Stomach (tissue), 9 donors: ENCODE data around the gene NEXMIF. TPM values are rescaled to one million over a fixed set of nuclear protein-coding genes. Genes with fewer than 3 reads are reported as not detected.

Source experiments
- DNase-seq, 2 donors: peaks; one replicate each; pipeline versions ENCODE4 v3.0.0 to v3.0.0-alpha.2; 2013 to 2019
- H3K27ac ChIP-seq, 5 donors: fragments of 200-600 bp in 4 of 5; sonication (generic) in 4 of 5; one replicate each; pipeline ENCODE4 v1.5.1; 2013 to 2019; ENCODE audit warnings: mild to moderate bottlenecking in 1 of 5, moderate library complexity in 1 of 5
- H3K27me3 ChIP-seq, 3 donors: fragments of 200-600 bp; sonication (generic); one replicate each; pipeline ENCODE4 v1.5.1; 2017 to 2019; ENCODE audit warnings: mixed run types in 1 of 3
- H3K36me3 ChIP-seq, 4 donors: fragments of 200-600 bp; sonication (generic); 1 replicate in 3 of 4; 2 replicates in 1 of 4; pipeline ENCODE4 v1.5.1; 2016 to 2019
- H3K4me1 ChIP-seq, 4 donors: fragments of 200-600 bp; sonication (generic); one replicate each; pipeline ENCODE4 v1.5.1; 2016 to 2019
- H3K4me3 ChIP-seq, 4 donors: fragments of 200-600 bp; sonication (generic) in 3 of 4; one replicate each; pipeline ENCODE4 v1.5.1; 2016 to 2019; ENCODE audit warnings: mild to moderate bottlenecking in 1 of 4
- H3K9me3 ChIP-seq, 4 donors: fragments of 200-600 bp; sonication (generic); one replicate each; pipeline ENCODE4 v1.5.1; 2016 to 2019
- CTCF ChIP-seq, 7 experiments: fragments of 450-650 bp in 4 of 7; fragments of 200-600 bp in 3 of 7; sonication (generic) in 3 of 7; IDR thresholded peaks; one replicate each; pipeline ENCODE4 v1.5.1; 2016 to 2019; ENCODE audit warnings: antibody characterized with exemption in 7 of 7, control low read depth in 2 of 7, mild to moderate bottlenecking in 1 of 7
- EP300 ChIP-seq: sonication (generic); formaldehyde crosslinking; IDR thresholded peaks from one replicate; pipeline ENCODE4 v1.6.1; 2017; ENCODE audit warnings: antibody characterized with exemption
- POLR2A ChIP-seq, 4 donors: fragments of 450-650 bp; IDR thresholded peaks; one replicate each; pipeline ENCODE4 v1.6.1; 2016; ENCODE audit warnings: antibody characterized with exemption in 4 of 4, control low read depth in 2 of 4, mild to moderate bottlenecking in 1 of 4, moderate library complexity in 1 of 4
- POLR2AphosphoS5 ChIP-seq, 3 donors: sonication (generic); formaldehyde crosslinking; IDR thresholded peaks; one replicate each; pipeline ENCODE4 v1.6.1; 2016; ENCODE audit warnings: antibody characterized with exemption in 3 of 3
- WGBS, 5 donors: extraction: QIAGEN DNeasy Blood & Tissue Kit in 3 of 5; methylation state at CpG; one replicate each; pipeline versions ENCODE4 v1.1.5 to v1.1.7; 2013 to 2018; 5-methylcytosine and 5-hydroxymethylcytosine counted together
- intact Hi-C: fragments of 100-400 bp; cut with DNase I; formaldehyde crosslinking; loops from one replicate; pipeline ENCODE4 v1.15.1; 2023; ENCODE audit warnings: low total_unique reads
- polyA plus RNA-seq, 3 donors: library from polyadenylated mRNA; stranded (reverse); fragments of 200-250 nt; gene quantifications; one replicate each; pipeline ENCODE4 v1.2.3, GENCODE V29; 2013
- total RNA-seq, 5 donors: library from RNA; depleted of rRNA; stranded (reverse); fragments of >200 nt; gene quantifications; one replicate each; pipeline versions ENCODE4 v1.1.0 to v1.2.3, GENCODE V29; 2014 to 2016
- donor health status: healthy with polysubstance abuse.
- donor health status: Bipolar disorder and iron deficiency.
- donor health status: healthy.

Gene NEXMIF
- total and polyA plus RNA-seq, 8 donors, result 0.25 to 4.0 (median 1.2) TPM

GRCh38 chrX:74788545-74789086 is 136.6 kb downstream of the NEXMIF start:
- TF ChIP-seq POLR2AphosphoS5 (IDR thresholded peaks at IDR 0.05) (no peak), EP300 (no peak), POLR2A (IDR thresholded peaks at IDR 0.05) (no peak), CTCF (IDR thresholded peaks at IDR 0.05) (no peak)

GRCh38 chrX:74784629-74785028 is 140.6 kb downstream of the NEXMIF start:
- no peak overlapping the region for H3K27ac ChIP-seq
- no peaks in the 10 kb centered on the region for H3K4me1 ChIP-seq
- no peaks in the 10 kb centered on the region for H3K9me3 ChIP-seq
- WGBS, 5 donors, result 51 to 76% (median 74%) methylated on average over 3 of the region's 3 CpGs
- no peak for TF ChIP-seq POLR2AphosphoS5 (IDR thresholded peaks at IDR 0.05)
- no peak for TF ChIP-seq EP300
- no peak for TF ChIP-seq POLR2A (IDR thresholded peaks at IDR 0.05)
- TF ChIP-seq CTCF (IDR thresholded peaks at IDR 0.05), result no peak
- no peaks in the 10 kb centered on the region for H3K36me3 ChIP-seq
- intact Hi-C loops, result no loop called here
- H3K27me3 ChIP-seq, result no peaks in the 10 kb centered on the region
- no peak overlapping the region for H3K4me3 ChIP-seq
- no peak for DNase-seq

More at GRCh38 chrX:74788545-74789086, 136.6 kb downstream of the NEXMIF start:
- no peaks in the 10 kb centered on the region for H3K27me3 ChIP-seq
- no peak overlapping the region for H3K4me3 ChIP-seq
- intact Hi-C loops, result no loop called here
- H3K9me3 ChIP-seq, result no peaks in the 10 kb centered on the region
- no peak overlapping the region for H3K27ac ChIP-seq
- no peak for DNase-seq
- no peaks in the 10 kb centered on the region for H3K4me1 ChIP-seq
- no peaks in the 10 kb centered on the region for H3K36me3 ChIP-seq
- WGBS, 5 donors, result 33 to 56% (median 38%) methylated on average over 1 of the region's 1 CpG

GRCh38 chrX:74781507-74782034 is 143.7 kb downstream of the NEXMIF start:
- H3K36me3 ChIP-seq, result no peaks in the 10 kb centered on the region
- TF ChIP-seq EP300 (no peak), POLR2AphosphoS5 (IDR thresholded peaks at IDR 0.05) (no peak), POLR2A (IDR thresholded peaks at IDR 0.05) (no peak), CTCF (IDR thresholded peaks at IDR 0.05) (no peak)
- no peaks in the 10 kb centered on the region for H3K27me3 ChIP-seq
- WGBS, 5 donors, result 56 to 92% (median 63%) methylated on average over 1 of the region's 1 CpG
- H3K4me3 ChIP-seq, result no peak overlapping the region
- no peak for DNase-seq
- intact Hi-C loops, result no loop called here
- H3K9me3 ChIP-seq, result no peaks in the 10 kb centered on the region
- H3K27ac ChIP-seq, result no peak overlapping the region
- H3K4me1 ChIP-seq, result no peaks in the 10 kb centered on the region

GRCh38 chrX:74779175-74779574 is 146.1 kb downstream of the NEXMIF start:
- 62 to 90% (median 71%) methylated on average over 2 to 3 of the region's 3 CpGs for WGBS, 5 donors
- H3K4me1 ChIP-seq, result no peaks in the 10 kb centered on the region
- H3K9me3 ChIP-seq, result no peaks in the 10 kb centered on the region
- H3K27me3 ChIP-seq, result no peaks in the 10 kb centered on the region
- H3K36me3 ChIP-seq, result no peaks in the 10 kb centered on the region
- DNase-seq, result no peak
- TF ChIP-seq CTCF (IDR thresholded peaks at IDR 0.05), result no peak
- no peak for TF ChIP-seq POLR2AphosphoS5 (IDR thresholded peaks at IDR 0.05)
- TF ChIP-seq EP300, result no peak
- TF ChIP-seq POLR2A (IDR thresholded peaks at IDR 0.05), result no peak
- H3K27ac ChIP-seq, result no peak overlapping the region
- no peak overlapping the region for H3K4me3 ChIP-seq
- intact Hi-C loops, result no loop called here
